Thoracic aorta (tissue), 2 donors: ENCODE results near the gene LRRC47. TPM values are rescaled to one million over a fixed set of nuclear protein-coding genes. Genes with fewer than 3 reads are reported as not detected.

Experiments
- ATAC-seq: fragments of 150-250 bp; one replicate; pipeline ENCODE4 v1.8.0; 2017; ENCODE audit warnings: low read depth; ENCODE audit not compliant: insufficient number of reproducible peaks, low FRiP score
- DNase-seq: peaks from one replicate; pipeline ENCODE4 v3.0.0-alpha.2; 2020; ENCODE audit warnings: low spot score
- H3K27ac ChIP-seq, 2 donors: fragments of 200-600 bp; sonication (generic); 1 replicate in 1 of 2; 2 replicates in 1 of 2; pipeline ENCODE4 v1.5.1; 2016; ENCODE audit warnings: mild to moderate bottlenecking in 2 of 2, moderate library complexity in 2 of 2
- H3K27me3 ChIP-seq: fragments of 200-600 bp; sonication (generic); replicated peaks from 2 replicates; pipeline ENCODE4 v1.6.0; 2016; ENCODE audit warnings: mild to moderate bottlenecking; ENCODE audit not compliant: insufficient read depth
- H3K36me3 ChIP-seq: fragments of 200-600 bp; sonication (generic); one replicate; pipeline ENCODE4 v1.5.1; 2016
- H3K4me1 ChIP-seq, 2 donors: fragments of 200-600 bp; sonication (generic); 1 replicate in 1 of 2; 2 replicates in 1 of 2; pipeline versions ENCODE4 v1.5.1 to v1.6.0; 2016; ENCODE audit warnings: low read depth in 2 of 2, mild to moderate bottlenecking in 1 of 2; ENCODE audit not compliant: control insufficient read depth in 1 of 2
- H3K4me3 ChIP-seq: fragments of 200-600 bp; sonication (generic); 2 replicates; pipeline ENCODE4 v1.5.1; 2016; ENCODE audit warnings: mild to moderate bottlenecking
- H3K9me3 ChIP-seq: fragments of 200-600 bp; sonication (generic); 2 replicates; pipeline ENCODE4 v1.5.1; 2016
- total RNA-seq, 2 donors: library from RNA; depleted of rRNA; stranded (reverse); fragments of >200 nt; gene quantifications; one replicate each; pipeline versions ENCODE4 v1.1.0 to v1.2.3, GENCODE V29; 2016
- TF ChIP-seq, protein P1 (sequence below): fragments of 200-600 bp; sonication (generic); IDR thresholded peaks from one replicate; pipeline ENCODE4 v1.5.1; 2019; ENCODE audit warnings: antibody characterized with exemption

LRRC47 gene
- total RNA-seq, 2 donors from 2014 or later = 36.0 to 38.2 TPM

DNA sequence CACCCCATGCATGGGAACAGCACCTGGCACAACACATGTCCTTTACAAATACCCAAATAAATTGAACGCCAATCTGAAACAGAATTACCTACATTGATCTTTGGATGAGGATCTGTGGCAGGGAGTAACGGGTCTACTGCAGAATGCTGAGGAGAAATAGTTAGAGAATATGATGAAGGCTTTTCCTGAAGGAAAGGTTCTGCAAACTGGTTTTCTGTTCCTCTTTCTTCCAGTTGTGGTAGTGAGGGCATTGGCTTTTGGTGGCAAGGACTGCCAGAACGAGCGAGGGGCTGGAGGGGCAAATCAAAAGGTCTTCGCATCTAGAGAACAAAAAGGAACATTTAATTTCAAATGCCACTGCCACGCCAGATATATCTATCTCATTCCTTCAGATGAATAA, 40.9 kb upstream of the LRRC47 start:
- DNase-seq = no peak
- Histone ChIP-seq H3K36me3 (peaks cover 64% of the 10 kb centered on the region), H3K27ac (no peak overlapping the region), H3K27me3 (no peaks in the 10 kb centered on the region), H3K4me3 (no peak overlapping the region), H3K9me3 (no peaks in the 10 kb centered on the region), H3K4me1 (no peaks in the 10 kb centered on the region)
- TF ChIP-seq, protein P1, sequence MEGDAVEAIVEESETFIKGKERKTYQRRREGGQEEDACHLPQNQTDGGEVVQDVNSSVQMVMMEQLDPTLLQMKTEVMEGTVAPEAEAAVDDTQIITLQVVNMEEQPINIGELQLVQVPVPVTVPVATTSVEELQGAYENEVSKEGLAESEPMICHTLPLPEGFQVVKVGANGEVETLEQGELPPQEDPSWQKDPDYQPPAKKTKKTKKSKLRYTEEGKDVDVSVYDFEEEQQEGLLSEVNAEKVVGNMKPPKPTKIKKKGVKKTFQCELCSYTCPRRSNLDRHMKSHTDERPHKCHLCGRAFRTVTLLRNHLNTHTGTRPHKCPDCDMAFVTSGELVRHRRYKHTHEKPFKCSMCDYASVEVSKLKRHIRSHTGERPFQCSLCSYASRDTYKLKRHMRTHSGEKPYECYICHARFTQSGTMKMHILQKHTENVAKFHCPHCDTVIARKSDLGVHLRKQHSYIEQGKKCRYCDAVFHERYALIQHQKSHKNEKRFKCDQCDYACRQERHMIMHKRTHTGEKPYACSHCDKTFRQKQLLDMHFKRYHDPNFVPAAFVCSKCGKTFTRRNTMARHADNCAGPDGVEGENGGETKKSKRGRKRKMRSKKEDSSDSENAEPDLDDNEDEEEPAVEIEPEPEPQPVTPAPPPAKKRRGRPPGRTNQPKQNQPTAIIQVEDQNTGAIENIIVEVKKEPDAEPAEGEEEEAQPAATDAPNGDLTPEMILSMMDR = no peak
- ATAC-seq = no peak

DNA sequence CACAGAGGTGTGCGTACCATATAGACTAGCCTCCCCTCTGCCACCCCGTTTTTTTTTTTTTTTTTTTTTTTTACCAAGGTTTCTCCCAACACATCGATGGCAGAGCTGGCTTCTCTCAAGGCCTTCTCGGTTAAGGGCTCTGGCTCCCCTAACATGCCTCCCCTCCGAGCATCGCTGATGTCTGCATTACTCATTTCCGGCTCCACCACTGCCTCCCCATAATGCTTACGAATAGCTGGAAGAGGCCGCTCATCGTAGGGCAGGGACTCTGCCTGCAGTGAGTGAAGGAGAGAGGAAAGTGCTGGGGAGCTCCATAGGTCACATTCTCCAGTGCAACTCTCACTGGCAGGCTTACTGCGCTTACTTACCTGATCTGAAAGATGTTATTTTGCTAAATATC, 40.1 kb upstream of the LRRC47 start:
- H3K9me3 ChIP-seq = no peaks in the 10 kb centered on the region
- ATAC-seq = no peak
- no peak for DNase-seq
- no peak overlapping the region for H3K27ac ChIP-seq
- TF ChIP-seq, protein P1 = no peak
- no peaks in the 10 kb centered on the region for H3K4me1 ChIP-seq
- H3K27me3 ChIP-seq = no peaks in the 10 kb centered on the region
- H3K36me3 ChIP-seq = peaks cover 64% of the 10 kb centered on the region
- no peak overlapping the region for H3K4me3 ChIP-seq

DNA sequence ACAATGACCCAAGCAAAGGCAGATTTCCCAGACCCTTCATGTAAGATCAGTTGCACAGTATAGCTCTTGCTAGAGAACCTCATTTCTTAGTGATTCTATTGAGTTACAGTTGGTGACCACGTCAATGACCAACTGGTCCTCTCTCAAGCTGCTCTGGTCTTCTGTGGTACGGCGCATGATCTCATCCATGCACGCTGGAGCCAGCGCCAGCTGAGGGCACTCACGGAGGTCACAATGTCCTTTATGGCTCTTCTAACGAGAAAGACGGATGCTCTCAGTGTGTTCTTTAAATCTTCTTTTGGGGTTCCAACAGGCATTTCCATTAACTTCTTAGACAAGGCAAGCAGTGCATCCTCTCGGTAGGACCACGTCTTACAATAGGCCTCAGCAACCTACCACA, 38.4 kb upstream of the LRRC47 start:
- no peaks in the 10 kb centered on the region for H3K27me3 ChIP-seq
- no peaks in the 10 kb centered on the region for H3K9me3 ChIP-seq
- no peak overlapping the region for H3K4me3 ChIP-seq
- TF ChIP-seq, protein P1 = no peak
- no peaks in the 10 kb centered on the region for H3K4me1 ChIP-seq
- DNase-seq (no peak), ATAC-seq (no peak)
- H3K27ac ChIP-seq = no peak overlapping the region
- H3K36me3 ChIP-seq = peaks cover 71% of the 10 kb centered on the region

DNA sequence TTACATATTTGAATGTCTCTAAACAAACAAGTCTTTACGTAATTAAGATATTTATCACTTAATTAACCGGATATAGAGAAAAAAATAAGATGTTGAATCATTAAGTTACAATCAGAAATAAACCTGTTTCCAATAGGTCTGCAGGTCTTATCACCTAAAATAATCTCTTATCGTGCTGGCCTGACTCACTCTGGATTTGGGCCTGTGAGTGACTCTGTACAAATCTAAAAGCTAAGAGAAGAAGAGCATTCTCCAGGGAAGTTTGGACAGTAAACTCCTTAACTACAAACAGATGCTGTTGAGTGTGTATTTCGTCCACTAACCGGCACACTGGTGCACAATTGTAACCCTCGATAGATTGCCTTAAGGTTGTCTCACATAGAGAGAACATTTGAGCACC, 35.4 kb upstream of the LRRC47 start:
- peaks cover 58% of the 10 kb centered on the region for H3K36me3 ChIP-seq
- ATAC-seq = no peak
- TF ChIP-seq, protein P1 = no peak

DNA sequence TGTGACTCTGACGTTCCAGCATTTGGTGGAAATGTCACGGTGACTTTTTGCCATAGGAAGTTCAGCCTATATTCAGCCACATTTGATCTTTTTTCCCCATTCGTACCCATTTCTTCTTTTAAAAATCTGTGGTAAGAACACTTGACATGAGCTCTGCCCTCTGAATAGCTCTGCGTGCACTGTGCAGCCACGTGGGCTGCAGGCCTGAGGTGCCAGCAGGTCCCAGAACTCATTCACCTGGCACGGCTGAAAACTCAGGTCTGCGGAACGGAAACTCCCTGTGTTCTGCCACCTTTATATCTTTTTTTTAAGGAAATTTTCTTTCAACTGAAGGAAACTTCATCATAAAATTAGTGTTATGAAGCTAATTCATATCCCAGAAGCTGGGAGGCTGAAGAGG, 32.1 kb upstream of the LRRC47 start:
- no peak overlapping the region for H3K4me3 ChIP-seq
- H3K27ac ChIP-seq = no peak overlapping the region
- peaks cover 51% of the 10 kb centered on the region for H3K36me3 ChIP-seq
- no peaks in the 10 kb centered on the region for H3K27me3 ChIP-seq
- ATAC-seq (no peak), DNase-seq (no peak)
- no peaks in the 10 kb centered on the region for H3K9me3 ChIP-seq
- H3K4me1 ChIP-seq = no peaks in the 10 kb centered on the region
- TF ChIP-seq, protein P1 = no peak

More for the DNA sequence above, 35.4 kb upstream of the LRRC47 start:
- H3K4me3 ChIP-seq = no peak overlapping the region
- H3K9me3 ChIP-seq = no peaks in the 10 kb centered on the region
- H3K4me1 ChIP-seq = no peaks in the 10 kb centered on the region
- H3K27me3 ChIP-seq = no peaks in the 10 kb centered on the region
- no peak for DNase-seq
- no peak overlapping the region for H3K27ac ChIP-seq
